Neural cell (in vitro differentiated cells): ENCODE data around the gene GLDC.

Experiments used
- EP300 ChIP-seq: fragments of 450-650 bp; conservative IDR thresholded peaks from 2 replicates; pipeline ENCODE4 v1.6.1; 2014; ENCODE audit warnings: antibody characterized with exemption, mild to moderate bottlenecking, moderate library complexity; ENCODE audit not compliant: poor library complexity, severe bottlenecking
- TF ChIP-seq, protein P1 (sequence below): fragments of 450-650 bp; IDR thresholded peaks from 2 replicates; pipeline ENCODE4 v1.5.1; 2014; ENCODE audit warnings: antibody characterized with exemption, mild to moderate bottlenecking, moderate library complexity; ENCODE audit not compliant: poor library complexity, severe bottlenecking

DNA sequence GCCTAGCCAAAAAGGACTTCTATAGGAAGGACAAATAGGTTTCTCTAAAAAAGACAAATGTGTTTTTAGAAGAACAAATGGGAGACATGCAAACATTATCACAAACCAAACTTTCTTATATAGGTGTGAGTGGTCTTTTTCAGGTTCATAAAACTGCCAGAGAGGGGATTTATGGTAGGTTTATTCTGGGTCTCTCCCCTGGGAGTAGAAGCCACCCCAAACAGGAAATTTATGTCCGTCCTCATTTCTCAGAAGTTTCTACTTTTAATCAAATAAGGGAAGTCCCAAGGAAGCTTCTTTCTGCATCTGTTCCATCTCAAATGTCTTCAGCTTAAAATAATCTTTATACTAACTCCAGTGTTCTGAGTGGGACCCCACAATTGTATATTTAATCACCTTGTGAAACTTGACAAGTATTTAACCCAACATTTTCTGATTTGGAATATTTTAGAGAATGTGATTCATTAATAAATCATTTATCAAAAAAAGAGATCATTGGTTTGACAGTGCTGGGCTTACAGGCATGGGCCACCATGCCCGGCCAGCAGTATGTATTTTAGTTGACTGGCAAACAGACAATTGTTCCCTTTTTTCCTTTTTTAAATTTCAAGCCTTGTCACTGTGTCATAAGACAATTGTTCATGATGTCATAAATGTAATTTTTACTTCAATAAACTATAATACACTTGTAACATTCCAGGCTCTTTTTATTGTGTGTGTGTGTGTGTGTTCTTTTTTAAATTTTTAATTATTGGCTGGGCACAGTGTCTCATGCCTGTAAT is 44.6 kb upstream of the GLDC start:
- TF ChIP-seq EP300, result no peak
- TF ChIP-seq, protein P1, sequence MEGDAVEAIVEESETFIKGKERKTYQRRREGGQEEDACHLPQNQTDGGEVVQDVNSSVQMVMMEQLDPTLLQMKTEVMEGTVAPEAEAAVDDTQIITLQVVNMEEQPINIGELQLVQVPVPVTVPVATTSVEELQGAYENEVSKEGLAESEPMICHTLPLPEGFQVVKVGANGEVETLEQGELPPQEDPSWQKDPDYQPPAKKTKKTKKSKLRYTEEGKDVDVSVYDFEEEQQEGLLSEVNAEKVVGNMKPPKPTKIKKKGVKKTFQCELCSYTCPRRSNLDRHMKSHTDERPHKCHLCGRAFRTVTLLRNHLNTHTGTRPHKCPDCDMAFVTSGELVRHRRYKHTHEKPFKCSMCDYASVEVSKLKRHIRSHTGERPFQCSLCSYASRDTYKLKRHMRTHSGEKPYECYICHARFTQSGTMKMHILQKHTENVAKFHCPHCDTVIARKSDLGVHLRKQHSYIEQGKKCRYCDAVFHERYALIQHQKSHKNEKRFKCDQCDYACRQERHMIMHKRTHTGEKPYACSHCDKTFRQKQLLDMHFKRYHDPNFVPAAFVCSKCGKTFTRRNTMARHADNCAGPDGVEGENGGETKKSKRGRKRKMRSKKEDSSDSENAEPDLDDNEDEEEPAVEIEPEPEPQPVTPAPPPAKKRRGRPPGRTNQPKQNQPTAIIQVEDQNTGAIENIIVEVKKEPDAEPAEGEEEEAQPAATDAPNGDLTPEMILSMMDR, result no peak
